LNCaP clone FGC (cell line): ENCODE data around the gene CPT1C.

Experiments
- DNase-seq: peaks from one replicate; pipeline ENCODE4 v3.0.0-alpha.2; 2011; ENCODE audit warnings: low read depth
- H3K4me3 ChIP-seq: 2 replicates; pipeline ENCODE4 v1.5.1; 2011; ENCODE audit warnings: mild to moderate bottlenecking, low read depth, low read length, control low read depth
- TF ChIP-seq, protein P1 (sequence below): IDR thresholded peaks from 2 replicates; pipeline ENCODE4 v1.5.1; 2012; ENCODE audit warnings: mild to moderate bottlenecking; ENCODE audit not compliant: control insufficient read depth, insufficient read depth; ENCODE audit errors: extremely low read depth

The CPT1C gene

GRCh38 chr19:49683814-49684250, 7.1 kb upstream of the CPT1C start:
- TF ChIP-seq, protein P1, sequence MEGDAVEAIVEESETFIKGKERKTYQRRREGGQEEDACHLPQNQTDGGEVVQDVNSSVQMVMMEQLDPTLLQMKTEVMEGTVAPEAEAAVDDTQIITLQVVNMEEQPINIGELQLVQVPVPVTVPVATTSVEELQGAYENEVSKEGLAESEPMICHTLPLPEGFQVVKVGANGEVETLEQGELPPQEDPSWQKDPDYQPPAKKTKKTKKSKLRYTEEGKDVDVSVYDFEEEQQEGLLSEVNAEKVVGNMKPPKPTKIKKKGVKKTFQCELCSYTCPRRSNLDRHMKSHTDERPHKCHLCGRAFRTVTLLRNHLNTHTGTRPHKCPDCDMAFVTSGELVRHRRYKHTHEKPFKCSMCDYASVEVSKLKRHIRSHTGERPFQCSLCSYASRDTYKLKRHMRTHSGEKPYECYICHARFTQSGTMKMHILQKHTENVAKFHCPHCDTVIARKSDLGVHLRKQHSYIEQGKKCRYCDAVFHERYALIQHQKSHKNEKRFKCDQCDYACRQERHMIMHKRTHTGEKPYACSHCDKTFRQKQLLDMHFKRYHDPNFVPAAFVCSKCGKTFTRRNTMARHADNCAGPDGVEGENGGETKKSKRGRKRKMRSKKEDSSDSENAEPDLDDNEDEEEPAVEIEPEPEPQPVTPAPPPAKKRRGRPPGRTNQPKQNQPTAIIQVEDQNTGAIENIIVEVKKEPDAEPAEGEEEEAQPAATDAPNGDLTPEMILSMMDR, result no peak
- DNase-seq, result no peak
- H3K4me3 ChIP-seq, result no peak overlapping the region

DNA sequence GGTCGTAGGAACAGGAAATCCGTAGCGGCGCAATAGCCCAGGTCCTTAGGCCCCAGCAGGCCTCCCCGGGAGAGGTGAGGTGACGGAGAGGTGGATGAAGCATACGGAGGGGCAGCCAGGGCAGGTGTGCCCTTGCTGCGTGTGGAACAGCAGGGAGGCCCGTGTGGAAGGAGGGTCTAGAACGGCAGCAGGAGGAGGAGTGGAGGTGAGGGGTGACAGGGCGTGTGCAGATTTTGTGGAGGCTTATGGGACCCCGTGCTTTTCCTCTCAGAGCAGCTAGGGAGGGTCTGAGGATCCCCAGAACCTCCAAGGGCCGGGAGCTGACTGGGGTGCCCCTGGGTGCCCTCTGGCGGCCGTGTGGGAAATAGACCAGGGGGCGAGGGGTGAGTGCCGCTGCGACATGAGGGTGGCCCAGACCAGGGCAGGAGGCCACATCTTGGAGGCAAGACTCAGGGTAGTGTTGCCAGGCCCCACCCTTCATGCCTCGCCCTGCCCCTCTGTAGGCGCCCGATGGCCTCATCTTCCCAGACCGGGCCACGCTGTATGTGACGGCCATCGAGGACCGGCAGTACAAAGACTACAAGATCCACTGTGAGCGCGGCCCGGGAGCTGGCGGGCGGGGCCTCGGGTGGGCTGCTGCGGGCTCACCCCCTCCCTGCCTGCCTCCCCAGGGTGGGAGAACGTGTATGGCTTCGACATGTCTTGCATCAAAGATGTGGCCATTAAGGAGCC, 6.5 kb upstream of the CPT1C start:
- H3K4me3 ChIP-seq, result no peak overlapping the region
- TF ChIP-seq, protein P1, result peak; percentile 67
- no peak for DNase-seq

GRCh38 chr19:49684983-49685553, 5.8 kb upstream of the CPT1C start:
- H3K4me3 ChIP-seq, result no peak overlapping the region
- no peak for DNase-seq
- TF ChIP-seq, protein P1, result no peak

DNA sequence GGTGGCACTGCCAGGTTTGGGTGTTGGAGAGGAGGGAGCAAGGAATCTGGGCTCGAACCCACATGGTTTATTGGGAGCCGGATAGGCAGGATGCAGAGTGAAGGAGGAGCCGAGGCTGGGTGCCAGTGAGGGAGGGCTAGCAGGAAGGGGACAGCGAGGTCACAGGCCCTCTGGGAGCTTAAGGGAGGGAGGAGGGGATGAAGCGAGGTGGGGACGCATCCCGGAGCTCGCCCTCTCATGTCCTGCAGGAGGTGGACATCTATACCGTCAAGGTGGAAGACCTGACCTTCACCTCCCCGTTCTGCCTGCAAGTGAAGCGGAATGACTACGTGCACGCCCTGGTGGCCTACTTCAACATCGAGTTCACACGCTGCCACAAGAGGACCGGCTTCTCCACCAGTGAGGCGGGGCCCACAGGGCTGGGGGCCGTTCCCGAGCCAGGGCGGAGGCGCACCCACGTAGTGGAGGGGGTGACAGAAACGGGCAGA, 5.0 kb upstream of the CPT1C start:
- TF ChIP-seq, protein P1, result no peak
- DNase-seq, result no peak
- H3K4me3 ChIP-seq, result no peak overlapping the region

DNA sequence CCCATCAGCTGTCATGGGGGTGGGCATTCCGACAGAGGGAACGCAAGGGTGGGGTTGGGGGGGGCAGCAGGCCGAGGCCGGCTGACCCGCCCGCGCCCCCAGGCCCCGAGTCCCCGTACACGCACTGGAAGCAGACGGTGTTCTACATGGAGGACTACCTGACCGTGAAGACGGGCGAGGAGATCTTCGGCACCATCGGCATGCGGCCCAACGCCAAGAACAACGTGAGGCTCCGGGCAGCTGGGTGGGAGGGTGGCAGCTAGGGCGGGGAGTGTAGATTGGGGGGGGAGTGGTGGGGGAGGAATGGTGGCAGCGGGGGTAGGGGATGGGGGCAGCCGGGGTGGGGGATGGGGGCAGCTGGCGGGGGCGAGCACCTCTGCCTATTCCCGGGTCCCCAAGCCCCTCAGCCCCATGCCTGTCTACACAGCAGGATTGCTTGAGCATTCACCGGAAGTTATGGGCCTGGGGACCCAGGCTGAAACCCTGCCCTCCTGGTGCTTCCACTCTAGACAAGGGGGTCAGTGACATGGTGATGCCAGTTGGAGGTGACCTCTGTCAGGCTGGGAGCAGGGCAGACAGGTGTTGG, 4.3 kb upstream of the CPT1C start:
- no peak for DNase-seq
- TF ChIP-seq, protein P1, result no peak
- no peak overlapping the region for H3K4me3 ChIP-seq

- TF ChIP-seq, protein P1, result no peak
- H3K4me3 ChIP-seq, result no peak overlapping the region
- DNase-seq, result no peak
Measured at GRCh38 chr19:49687150-49687549, 3.8 kb upstream of the CPT1C start.
